Lung (tissue), 12 donors: Measurements from ENCODE around the gene FOSL1. TPM values are rescaled to one million over a fixed set of nuclear protein-coding genes. Genes with fewer than 3 reads are reported as not detected.
A peak's percentile ranks its signal among the peaks of the same experiment; 100 is the strongest.

Experiments used
- ATAC-seq: fragments of 200-7000 bp; cut with Tn5 transposase; one replicate; pipeline ENCODE4 v1.9.1; 2020; ENCODE audit warnings: moderate number of reproducible peaks; ENCODE audit not compliant: insufficient read depth, low FRiP score
- DNase-seq, 3 donors: peaks; one replicate each; pipeline ENCODE4 v3.0.0-alpha.2; 2013 to 2017
- H3K27ac ChIP-seq, 2 donors: one replicate each; pipeline ENCODE4 v1.5.1; 2013; ENCODE audit warnings: mild to moderate bottlenecking in 2 of 2, moderate library complexity in 2 of 2, control low read depth in 1 of 2, inconsistent platforms in 1 of 2, low read depth in 1 of 2, low read length in 1 of 2
- H3K27me3 ChIP-seq, 3 donors: one replicate each; pipeline ENCODE4 v1.5.1; 2013; ENCODE audit warnings: low read length in 2 of 3; ENCODE audit not compliant: control insufficient read depth in 3 of 3, insufficient read depth in 3 of 3
- H3K36me3 ChIP-seq, 4 donors: one replicate each; pipeline ENCODE4 v1.5.1; 2013; ENCODE audit warnings: low read length in 4 of 4, mild to moderate bottlenecking in 1 of 4, moderate library complexity in 1 of 4; ENCODE audit not compliant: control insufficient read depth in 4 of 4, insufficient read depth in 4 of 4
- H3K4me1 ChIP-seq, 5 donors: one replicate each; pipeline ENCODE4 v1.5.1; 2013; ENCODE audit warnings: low read length in 5 of 5, mild to moderate bottlenecking in 2 of 5, moderate library complexity in 1 of 5; ENCODE audit not compliant: control insufficient read depth in 5 of 5, insufficient read depth in 5 of 5
- H3K4me3 ChIP-seq: one replicate; pipeline ENCODE4 v1.5.1; 2013; ENCODE audit warnings: mild to moderate bottlenecking, control low read depth, moderate library complexity
- H3K9ac ChIP-seq, 2 donors: one replicate each; pipeline ENCODE4 v1.5.1; 2013; ENCODE audit warnings: low read length in 2 of 2, control low read depth in 1 of 2; ENCODE audit not compliant: insufficient read depth in 1 of 2
- H3K9me3 ChIP-seq, 4 donors: one replicate each; pipeline ENCODE4 v1.5.1; 2013; ENCODE audit warnings: low read length in 3 of 4, mild to moderate bottlenecking in 1 of 4, moderate library complexity in 1 of 4; ENCODE audit not compliant: control insufficient read depth in 4 of 4, insufficient read depth in 3 of 4
- CTCF ChIP-seq: IDR thresholded peaks from 2 replicates; pipeline ENCODE4 v1.5.1; 2012; ENCODE audit warnings: mild to moderate bottlenecking; ENCODE audit errors: control extremely low read depth, extremely low read depth
- WGBS, 2 donors: extraction: QIAGEN DNeasy Blood & Tissue Kit; methylation state at CpG; one replicate each; pipeline ENCODE4 v1.1.7; 2013; 5-methylcytosine and 5-hydroxymethylcytosine counted together
- polyA plus RNA-seq, 2 donors: library from polyadenylated mRNA; stranded (reverse); fragments of 200-250 nt; gene quantifications; one replicate each; pipeline ENCODE4 v1.2.1, GENCODE V29; 2013
- total RNA-seq, 2 donors: library from RNA; depleted of rRNA in 1 of 2; stranded (reverse); fragments of >200 nt in 1 of 2; gene quantifications; one replicate each; pipeline ENCODE4 v1.2.1, GENCODE V29; 2014 to 2021
- donor health status: control.
- donor health status: control.
- donor health status: Bipolar disorder and iron deficiency.
- donor health status: healthy.
- donor health status: DM: yes; HTN: yes; CAD: no.

FOSL1 gene
- total and polyA plus RNA-seq, 4 donors, result 0.43 to 19.9 (median 15.3) TPM

GRCh38 chr11:65918211-65919140 lies 18.3 kb upstream of the FOSL1 start, which contains the start of gene C11orf68:
C11orf68 (minus strand) TSS chr11:65919062; CDS start chr11:65919031, 31 bp downstream.
- Histone ChIP-seq H3K27me3 (no peaks in the 10 kb centered on the region), H3K9ac (peak within 1 kb of the TSS; percentile 74 to 96), H3K27ac (peak within 1 kb of the TSS; percentile 90 to 95), H3K4me3 (peak within 1 kb of the TSS; percentile 93), H3K9me3 (no peaks in the 10 kb centered on the region), H3K36me3 (peaks cover 0 to 31% (median 12%) of the 10 kb centered on the region in 4 donors), H3K4me1 (peaks cover 9 to 41% (median 18%) of the 10 kb centered on the region in 5 donors)
- ATAC-seq, result no peak
- DNase-seq, result peak in 1 of 3 donors; percentile 30
- WGBS, 2 donors, result 3 to 6% methylated on average over 52 to 77 of the region's 77 CpGs
- no peak for TF ChIP-seq CTCF

GRCh38 chr11:65917434-65918210 lies 17.4 kb upstream of the FOSL1 start:
- peak overlapping the region; percentile 93 for H3K4me3 ChIP-seq
- peak overlapping the region; percentile 90 to 95 for H3K27ac ChIP-seq
- peaks cover 9 to 41% (median 18%) of the 10 kb centered on the region in 5 donors for H3K4me1 ChIP-seq
- ATAC-seq, result no peak
- peaks cover 0 to 23% (median 9%) of the 10 kb centered on the region in 4 donors for H3K36me3 ChIP-seq
- TF ChIP-seq CTCF, result no peak
- no peak for DNase-seq
- no peaks in the 10 kb centered on the region for H3K9me3 ChIP-seq
- WGBS, 2 donors, result 84 to 90% methylated on average over 35 of the region's 35 CpGs
- no peaks in the 10 kb centered on the region for H3K27me3 ChIP-seq
- peak overlapping the region in 1 of 2 donors; percentile 96 for H3K9ac ChIP-seq

GRCh38 chr11:65917077-65917433 lies 16.9 kb upstream of the FOSL1 start:
- H3K9me3 ChIP-seq, result no peaks in the 10 kb centered on the region
- H3K27me3 ChIP-seq, result no peaks in the 10 kb centered on the region
- no peak for ATAC-seq
- WGBS, 2 donors, result 87 to 96% methylated on average over 3 of the region's 3 CpGs
- H3K36me3 ChIP-seq, result peaks cover 0 to 20% (median 4%) of the 10 kb centered on the region in 4 donors
- no peak for TF ChIP-seq CTCF
- H3K27ac ChIP-seq, result peak overlapping the region in 1 of 2 donors; percentile 89
- peaks cover 9 to 41% (median 19%) of the 10 kb centered on the region in 5 donors for H3K4me1 ChIP-seq
- no peak for DNase-seq
- H3K9ac ChIP-seq, result no peak overlapping the region
- no peak overlapping the region for H3K4me3 ChIP-seq
